ENCODE data around the gene ZNF787. TPM values are rescaled to one million over a fixed set of nuclear protein-coding genes. Genes with fewer than 3 reads are reported as not detected.

The ZNF787 gene
- total RNA-seq, 1 experiment from 2014 or later, result 54.6 TPM

- H3K14ac ChIP-seq (ENCODE audit: insufficient read depth, low read length), result no peak overlapping the region
- H3K18ac ChIP-seq (ENCODE audit: insufficient read length, low read depth, low read length), result no peak overlapping the region
- no peaks in the 10 kb centered on the region for H3K27me3 ChIP-seq (ENCODE audit: insufficient read depth, low read length)
- no peak overlapping the region for H3K4ac ChIP-seq (ENCODE audit: low read depth, low read length)
- H2BK12ac ChIP-seq (ENCODE audit: insufficient read length, low read depth, low read length), result no peak overlapping the region
- H3K23me2 ChIP-seq (ENCODE audit: insufficient read length, low read depth, low read length, poor library complexity, severe bottlenecking), result peaks cover 7% of the 10 kb centered on the region
- H3K4me2 ChIP-seq (ENCODE audit: insufficient read depth, insufficient read length, low read length), result peak overlapping the region; percentile 78
- peaks cover 2% of the 10 kb centered on the region; the same call in 1 of the 2 replicates for H3K4me1 ChIP-seq (ENCODE audit: insufficient read depth, low read length)
- H3K23ac ChIP-seq (ENCODE audit: insufficient read length, low read depth, low read length), result no peak overlapping the region
- H3K4me3 Mint-ChIP-seq, result peak overlapping the region; percentile 86 to 89
- no peak overlapping the region for H4K5ac ChIP-seq (ENCODE audit: insufficient read length, low read depth, low read length)
- H2BK15ac ChIP-seq (ENCODE audit: low read depth, low read length), result no peak overlapping the region
- H3K9ac ChIP-seq (ENCODE audit: extremely low read depth, insufficient read length, low read length), result no peak overlapping the region
- no CpG with 5 or more reads among the region's 8 CpGs for WGBS (ENCODE audit: extremely low coverage, insufficient read length, low lambda C conversion rate)
- no peak overlapping the region for H4K91ac ChIP-seq (ENCODE audit: insufficient read length, low read depth, low read length)
- H4K20me1 ChIP-seq (ENCODE audit: control insufficient read depth, insufficient read depth, insufficient read length), result no peaks in the 10 kb centered on the region
- peaks cover 8% of the 10 kb centered on the region for H3K79me1 ChIP-seq (ENCODE audit: insufficient read depth, low read depth, low read length, poor library complexity, severe bottlenecking)
- peaks cover 5 to 16% (median 11%) of the 10 kb centered on the region in 3 experiments for H3K36me3 Mint-ChIP-seq (ENCODE audit: insufficient read depth in 1 of 3, low read depth in 3 of 3)
- no peak overlapping the region for H3K27ac ChIP-seq (ENCODE audit: insufficient read length, low read depth, low read length)
- peaks cover 42 to 45% of the 10 kb centered on the region in 2 experiments for H3K4me1 Mint-ChIP-seq
- no peak overlapping the region for H4K8ac ChIP-seq (replicated peaks; ENCODE audit: insufficient read length, low read depth, low read length)
- H3T11ph ChIP-seq (ENCODE audit: low read length), result no peak overlapping the region
- no peak overlapping the region for H2AK5ac ChIP-seq (ENCODE audit: insufficient read length, low read length)
- no peak overlapping the region for H2BK120ac ChIP-seq (ENCODE audit: low read depth, low read length, poor library complexity, severe bottlenecking)
- H2BK5ac ChIP-seq (ENCODE audit: insufficient read length, low read length), result no peak overlapping the region
- no peak overlapping the region for H2AFZ ChIP-seq (ENCODE audit: low read length)
- peaks cover 55% of the 10 kb centered on the region for H3K79me2 ChIP-seq (ENCODE audit: insufficient read depth, low read length)
- peak overlapping the region; percentile 80 to 88 (median 87) for H3K27ac Mint-ChIP-seq
- H3K56ac ChIP-seq (ENCODE audit: insufficient read length, low read depth, low read length), result no peak overlapping the region
- no peaks in the 10 kb centered on the region; a peak in 1 of 5 replicates for H3K9me3 Mint-ChIP-seq
- H3K9me3 ChIP-seq (ENCODE audit: control insufficient read depth, low read depth, low read length), result no peaks in the 10 kb centered on the region
- H3K27me3 Mint-ChIP-seq (ENCODE audit: low read depth), result no peaks in the 10 kb centered on the region; the same call in 1 of the 2 replicates
- DNase-seq, result no peak
- TF ChIP-seq CTCF (conservative IDR thresholded peaks at IDR 0.05), result no peak
- H2BK20ac ChIP-seq (ENCODE audit: low read depth, low read length, poor library complexity, severe bottlenecking), result no peak overlapping the region
Observed at GRCh38 chr19:56118666-56119581, 2.2 kb downstream of the ZNF787 start.
